CD4-positive, alpha-beta T cell (primary cell): ENCODE results near the gene MRS2. TPM values are rescaled to one million over a fixed set of nuclear protein-coding genes. Genes with fewer than 3 reads are reported as not detected.

Experiments
- ATAC-seq: fragments of 200-7000 bp; cut with Tn5 transposase; one replicate; pipeline ENCODE4 v1.10.0; 2022; ENCODE audit warnings: mild to moderate bottlenecking; ENCODE audit not compliant: poor library complexity
- CTCF ChIA-PET: fragments of 350-600 bp; sonication (Branson Sonifier 250); formaldehyde crosslinking; loops from one replicate; lab custom pipeline; 2021; ENCODE audit warnings: antibody characterized with exemption, inconsistent platforms; lab: Charles Lee
- POLR2A ChIA-PET: fragments of 350-600 bp; sonication (Branson Sonifier 250); formaldehyde crosslinking; loops from one replicate; lab custom pipeline; 2021; ENCODE audit warnings: antibody characterized with exemption, inconsistent platforms; lab: Charles Lee
- DNase-seq, 14 experiments: peaks; one replicate each; pipeline ENCODE4 v3.0.0-alpha.2; 2013 to 2020; ENCODE audit warnings: mixed read lengths in 2 of 14
- H3K27ac ChIP-seq, 2 donors: one replicate each; pipeline versions ENCODE4 v1.5.1 to v1.7.0; 2013; ENCODE audit warnings: low read length in 2 of 2, low read depth in 1 of 2, mild to moderate bottlenecking in 1 of 2
- H3K27me3 ChIP-seq, 2 experiments: 1 replicate in 1 of 2; 2 replicates in 1 of 2; pipeline versions ENCODE4 v1.6.1 to v1.7.0; 2013; ENCODE audit warnings: low read length in 2 of 2, control low read depth in 1 of 2, mild to moderate bottlenecking in 1 of 2, moderate library complexity in 1 of 2; ENCODE audit not compliant: insufficient read depth in 2 of 2, control insufficient read depth in 1 of 2
- H3K36me3 ChIP-seq: one replicate; pipeline ENCODE4 v1.6.1; 2013; ENCODE audit warnings: low read length, control low read depth; ENCODE audit not compliant: insufficient read depth
- H3K4me1 ChIP-seq: one replicate; pipeline ENCODE4 v1.6.1; 2013; ENCODE audit warnings: low read length, control low read depth; ENCODE audit not compliant: insufficient read depth
- H3K4me3 ChIP-seq: one replicate; pipeline ENCODE4 v1.5.1; 2013; ENCODE audit warnings: mild to moderate bottlenecking, low read length, moderate library complexity
- H3K9me3 ChIP-seq, 2 experiments: 1 replicate in 1 of 2; 2 replicates in 1 of 2; pipeline versions ENCODE4 v1.6.1 to v1.7.0; 2013; ENCODE audit warnings: low read length in 2 of 2, mild to moderate bottlenecking in 2 of 2, control low read depth in 1 of 2, moderate library complexity in 1 of 2; ENCODE audit not compliant: control insufficient read depth in 1 of 2, insufficient read depth in 1 of 2
- H3K27ac Mint-ChIP-seq: one replicate; pipeline ENCODE4 v1.8.0; 2020; ENCODE audit warnings: mixed read lengths
- H3K27me3 Mint-ChIP-seq: one replicate; pipeline ENCODE4 v1.8.0; 2021; ENCODE audit warnings: mixed read lengths
- H3K36me3 Mint-ChIP-seq: one replicate; pipeline ENCODE4 v1.8.0; 2021; ENCODE audit warnings: low read depth, mixed read lengths
- H3K4me1 Mint-ChIP-seq: one replicate; pipeline ENCODE4 v1.8.0; 2021; ENCODE audit warnings: low read depth, mixed read lengths
- H3K4me3 Mint-ChIP-seq: one replicate; pipeline ENCODE4 v1.8.0; 2020; ENCODE audit warnings: mild to moderate bottlenecking, mixed read lengths
- H3K9me3 Mint-ChIP-seq: one replicate; pipeline ENCODE4 v1.8.0; 2020; ENCODE audit warnings: mixed read lengths
- intact Hi-C, 2 experiments: fragments of 100-400 bp; cut with DNase I in 1 of 2; cut with micrococcal nuclease in 1 of 2; formaldehyde crosslinking; loops; one replicate each; pipeline versions ENCODE4 v1.15.1 to v1.9.0; 2023 to 2025; cut with DNase I, micrococcal nuclease
- total RNA-seq, 174 experiments: library from RNA in 2 of 174; stranded (reverse) in 2 of 174; gene quantifications; one replicate each; pipeline ENCODE4 v1.2.3 and lab custom pipeline; 2021 to 2026
- TF ChIP-seq, protein P1 (sequence below): fragments of 200-600 bp; IDR thresholded peaks from one replicate; pipeline ENCODE4 v1.8.0; 2022; ENCODE audit warnings: antibody characterized with exemption, mild to moderate bottlenecking

The MRS2 gene
- total RNA-seq, 2 experiments from 2014 or later = 3.7 to 4.6 TPM

GRCh38 chr6:24448396-24448795 lies 45.7 kb downstream of the MRS2 start:
- Histone ChIP-seq H3K4me1 (no peaks in the 10 kb centered on the region), H3K27ac (no peak overlapping the region), H3K36me3 (no peaks in the 10 kb centered on the region), H3K4me3 (no peak overlapping the region), H3K27me3 (no peaks in the 10 kb centered on the region), H3K9me3 (no peaks in the 10 kb centered on the region)
- Mint-ChIP-seq H3K9me3 (no peaks in the 10 kb centered on the region), H3K27me3 (no peaks in the 10 kb centered on the region), H3K4me3 (no peak overlapping the region), H3K27ac (no peak overlapping the region), H3K4me1 (no peaks in the 10 kb centered on the region), H3K36me3 (no peaks in the 10 kb centered on the region)
- TF ChIP-seq, protein P1, sequence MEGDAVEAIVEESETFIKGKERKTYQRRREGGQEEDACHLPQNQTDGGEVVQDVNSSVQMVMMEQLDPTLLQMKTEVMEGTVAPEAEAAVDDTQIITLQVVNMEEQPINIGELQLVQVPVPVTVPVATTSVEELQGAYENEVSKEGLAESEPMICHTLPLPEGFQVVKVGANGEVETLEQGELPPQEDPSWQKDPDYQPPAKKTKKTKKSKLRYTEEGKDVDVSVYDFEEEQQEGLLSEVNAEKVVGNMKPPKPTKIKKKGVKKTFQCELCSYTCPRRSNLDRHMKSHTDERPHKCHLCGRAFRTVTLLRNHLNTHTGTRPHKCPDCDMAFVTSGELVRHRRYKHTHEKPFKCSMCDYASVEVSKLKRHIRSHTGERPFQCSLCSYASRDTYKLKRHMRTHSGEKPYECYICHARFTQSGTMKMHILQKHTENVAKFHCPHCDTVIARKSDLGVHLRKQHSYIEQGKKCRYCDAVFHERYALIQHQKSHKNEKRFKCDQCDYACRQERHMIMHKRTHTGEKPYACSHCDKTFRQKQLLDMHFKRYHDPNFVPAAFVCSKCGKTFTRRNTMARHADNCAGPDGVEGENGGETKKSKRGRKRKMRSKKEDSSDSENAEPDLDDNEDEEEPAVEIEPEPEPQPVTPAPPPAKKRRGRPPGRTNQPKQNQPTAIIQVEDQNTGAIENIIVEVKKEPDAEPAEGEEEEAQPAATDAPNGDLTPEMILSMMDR = no peak
- CTCF ChIA-PET = no interaction called here
- DNase-seq (no peak), ATAC-seq (no peak)
- intact Hi-C loops = no loop called here
- POLR2A ChIA-PET = no interaction called here

DNA sequence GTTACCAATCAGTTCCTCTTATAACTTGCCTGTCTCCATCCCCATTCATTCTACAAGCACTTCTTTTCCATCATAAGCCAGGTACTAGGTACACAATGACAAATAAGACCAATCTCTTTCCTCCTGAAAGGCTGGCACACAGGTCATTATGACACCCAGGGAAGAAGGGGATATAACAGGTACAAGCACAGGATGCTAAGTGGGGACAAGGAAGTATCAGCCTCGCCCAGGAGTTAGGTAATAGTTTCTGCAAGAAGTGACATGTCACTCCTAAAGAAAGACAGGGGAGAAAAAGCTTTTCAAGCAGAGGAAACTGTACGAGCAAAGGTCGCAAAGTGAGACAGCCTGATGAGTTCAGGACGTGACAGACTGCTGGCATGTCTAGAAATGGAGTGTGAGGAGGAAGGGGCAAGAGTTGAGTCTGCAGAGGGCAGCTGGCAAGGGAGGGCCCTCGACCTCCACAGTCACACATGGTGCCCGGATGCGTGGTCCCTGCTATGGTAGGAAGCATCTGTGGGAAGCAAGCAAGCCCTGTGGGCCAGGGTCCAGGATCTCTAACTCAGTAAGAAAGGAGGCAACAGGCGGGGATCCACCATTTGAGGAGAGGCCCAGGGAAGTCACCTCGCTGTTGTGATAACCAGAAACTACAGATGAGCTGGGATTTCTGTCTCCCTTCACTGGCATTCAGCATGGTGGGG lies 46.2 kb downstream of the MRS2 start:
- H3K27me3 Mint-ChIP-seq = no peaks in the 10 kb centered on the region
- ChIA-PET CTCF (no interaction called here), POLR2A (no interaction called here)
- no peaks in the 10 kb centered on the region for H3K27me3 ChIP-seq
- no peaks in the 10 kb centered on the region for H3K9me3 Mint-ChIP-seq
- H3K36me3 Mint-ChIP-seq = no peaks in the 10 kb centered on the region
- no peaks in the 10 kb centered on the region for H3K4me1 ChIP-seq
- TF ChIP-seq, protein P1 = no peak
- H3K9me3 ChIP-seq = no peaks in the 10 kb centered on the region
- ATAC-seq = no peak
- H3K27ac Mint-ChIP-seq = no peak overlapping the region
- no peak overlapping the region for H3K27ac ChIP-seq
- intact Hi-C loops = no loop called here
- no peak overlapping the region for H3K4me3 Mint-ChIP-seq
- no peaks in the 10 kb centered on the region for H3K36me3 ChIP-seq
- H3K4me1 Mint-ChIP-seq = no peaks in the 10 kb centered on the region
- no peak overlapping the region for H3K4me3 ChIP-seq
- DNase-seq = no peak

DNA sequence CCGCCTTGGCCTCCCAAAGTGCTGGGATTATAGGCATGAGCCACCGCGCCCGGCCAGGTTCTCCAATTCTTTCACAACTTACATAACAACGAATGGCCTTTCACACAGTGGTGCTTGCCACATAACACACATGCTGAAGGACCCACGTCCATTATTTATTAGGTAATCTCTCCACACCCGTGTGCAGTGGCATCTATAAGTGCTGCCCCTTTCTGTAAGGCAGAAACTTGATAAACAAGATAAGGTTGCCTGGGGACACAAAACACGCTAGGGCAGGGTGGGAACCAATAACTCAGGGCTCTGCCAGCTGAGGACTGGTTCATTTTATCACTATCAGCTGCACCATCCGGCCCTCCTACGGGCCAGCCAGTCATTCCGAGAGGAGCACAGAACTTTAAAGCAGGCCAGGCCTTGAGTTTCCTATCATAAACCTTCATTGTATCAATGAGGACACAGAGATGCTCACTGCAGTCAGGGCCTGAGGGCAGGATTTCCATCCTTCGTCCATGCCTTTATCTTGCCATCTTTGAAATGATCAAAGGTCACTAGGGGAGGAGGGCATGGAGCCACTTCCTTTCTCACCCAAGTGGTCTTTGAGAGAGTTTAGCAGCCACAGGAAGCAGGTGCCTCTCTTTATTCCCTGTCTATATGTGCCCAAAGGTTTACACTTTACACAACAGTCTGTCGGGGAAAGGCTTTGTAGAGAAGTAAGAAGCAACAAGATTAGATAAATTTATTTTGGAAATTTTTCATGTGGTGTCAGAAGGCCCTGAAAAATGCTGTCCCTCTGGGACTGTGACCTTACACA lies 49.0 kb downstream of the MRS2 start:
- H3K4me1 ChIP-seq = no peaks in the 10 kb centered on the region
- Mint-ChIP-seq H3K4me1 (no peaks in the 10 kb centered on the region), H3K27me3 (no peaks in the 10 kb centered on the region), H3K27ac (no peak overlapping the region), H3K9me3 (no peaks in the 10 kb centered on the region), H3K36me3 (no peaks in the 10 kb centered on the region), H3K4me3 (no peak overlapping the region)
- DNase-seq = no peak
- CTCF ChIA-PET = no interaction called here
- no peaks in the 10 kb centered on the region for H3K9me3 ChIP-seq
- H3K4me3 ChIP-seq = no peak overlapping the region
- POLR2A ChIA-PET = no interaction called here
- TF ChIP-seq, protein P1 = no peak
- no peak overlapping the region for H3K27ac ChIP-seq
- intact Hi-C loops = no loop called here
- no peaks in the 10 kb centered on the region for H3K36me3 ChIP-seq
- ATAC-seq = no peak
- H3K27me3 ChIP-seq = no peaks in the 10 kb centered on the region
